Activated naive CD4-positive, alpha-beta T cell treated with anti-CD3 and anti-CD28 coated beads, Interleukin-2, amount 10 ng/mL, durations not matched to agents 7 days and 5 days (primary cell): ENCODE results near the gene ZNF593OS.

Source experiments
- CTCF ChIA-PET: fragments of 350-600 bp; sonication (Branson Sonifier 250); formaldehyde crosslinking; loops from one replicate; lab custom pipeline; 2021; ENCODE audit warnings: antibody characterized with exemption; lab: Charles Lee
- DNase-seq: peaks from one replicate; pipeline ENCODE4 v3.0.0-alpha.2; 2020
- H3K27ac Mint-ChIP-seq: one replicate; pipeline ENCODE4 v1.8.0; 2021; ENCODE audit warnings: mild to moderate bottlenecking, moderate library complexity, mixed read lengths
- H3K27me3 Mint-ChIP-seq: one replicate; pipeline ENCODE4 v1.8.0; 2021; ENCODE audit warnings: mild to moderate bottlenecking, mixed read lengths
- H3K36me3 Mint-ChIP-seq: one replicate; pipeline ENCODE4 v1.8.0; 2021; ENCODE audit warnings: mixed read lengths
- H3K4me1 Mint-ChIP-seq: one replicate; pipeline ENCODE4 v1.8.0; 2021; ENCODE audit warnings: mixed read lengths
- H3K4me3 Mint-ChIP-seq: one replicate; pipeline ENCODE4 v1.8.0; 2021; ENCODE audit warnings: mild to moderate bottlenecking, moderate library complexity, mixed read lengths
- H3K9me3 Mint-ChIP-seq: one replicate; pipeline ENCODE4 v1.8.0; 2021; ENCODE audit warnings: mixed read lengths

Gene ZNF593OS

DNA sequence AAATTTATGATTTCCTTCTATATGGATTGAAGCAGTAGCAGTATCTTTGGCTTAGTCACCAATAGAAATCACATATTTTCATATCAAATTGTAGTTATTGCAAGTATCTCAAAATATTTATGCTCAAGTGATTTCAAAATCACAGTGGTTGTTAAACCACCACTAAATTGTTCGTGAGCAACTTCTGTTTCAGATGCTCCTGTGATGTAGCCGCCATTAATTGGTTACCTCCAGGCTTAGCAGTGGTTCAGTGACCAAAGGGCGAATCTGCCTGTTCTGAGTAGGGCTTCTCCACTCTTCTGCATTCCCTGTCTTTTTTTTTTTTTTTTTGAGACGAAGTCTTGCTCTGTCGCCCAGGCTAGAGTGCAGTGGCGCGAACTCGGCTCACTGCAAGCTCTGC, 3.7 kb upstream of the ZNF593OS start:
- no peaks in the 10 kb centered on the region for H3K9me3 Mint-ChIP-seq
- H3K27me3 Mint-ChIP-seq, result peaks cover 1% of the 10 kb centered on the region
- DNase-seq, result no peak
- CTCF ChIA-PET, result interaction anchor here (1.0 kb wide), 1 partner anchor 39 kb away, joined by 3 read pairs; no protein-coding TSS in a partner anchor
- H3K4me3 Mint-ChIP-seq, result no peak overlapping the region
- peaks cover 13% of the 10 kb centered on the region for H3K4me1 Mint-ChIP-seq
- H3K36me3 Mint-ChIP-seq, result no peaks in the 10 kb centered on the region
- no peak overlapping the region for H3K27ac Mint-ChIP-seq

DNA sequence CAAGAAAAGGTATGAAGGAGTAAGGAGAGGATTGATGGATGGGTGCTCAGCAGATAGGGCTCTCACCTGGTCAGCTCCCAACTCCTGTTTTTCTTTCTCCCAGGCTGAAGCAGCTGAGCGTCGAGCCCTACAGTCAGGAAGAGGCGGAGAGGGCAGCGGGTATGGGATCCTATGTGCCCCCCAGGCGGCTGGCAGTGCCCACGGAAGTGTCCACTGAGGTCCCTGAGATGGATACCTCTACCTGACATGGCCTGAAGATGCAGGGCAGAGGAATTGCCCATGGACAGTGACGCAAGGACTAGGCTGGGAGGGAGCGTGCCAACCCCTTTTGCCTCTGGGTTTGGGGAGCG, 1.2 kb downstream of the ZNF593OS start:
- Mint-ChIP-seq H3K4me3 (peak overlapping the region; percentile 85), H3K27ac (peak overlapping the region; percentile 84), H3K27me3 (peaks cover 30% of the 10 kb centered on the region), H3K9me3 (no peaks in the 10 kb centered on the region), H3K36me3 (no peaks in the 10 kb centered on the region), H3K4me1 (peaks cover 33% of the 10 kb centered on the region)
- CTCF ChIA-PET, result interaction anchor here (0.7 to 3.8 kb wide), 18 partner anchors 8 to 247 kb away, joined by 3 to 36 read pairs (median 4); partner anchors contain the start of gene CEP85
- no peak for DNase-seq

DNA sequence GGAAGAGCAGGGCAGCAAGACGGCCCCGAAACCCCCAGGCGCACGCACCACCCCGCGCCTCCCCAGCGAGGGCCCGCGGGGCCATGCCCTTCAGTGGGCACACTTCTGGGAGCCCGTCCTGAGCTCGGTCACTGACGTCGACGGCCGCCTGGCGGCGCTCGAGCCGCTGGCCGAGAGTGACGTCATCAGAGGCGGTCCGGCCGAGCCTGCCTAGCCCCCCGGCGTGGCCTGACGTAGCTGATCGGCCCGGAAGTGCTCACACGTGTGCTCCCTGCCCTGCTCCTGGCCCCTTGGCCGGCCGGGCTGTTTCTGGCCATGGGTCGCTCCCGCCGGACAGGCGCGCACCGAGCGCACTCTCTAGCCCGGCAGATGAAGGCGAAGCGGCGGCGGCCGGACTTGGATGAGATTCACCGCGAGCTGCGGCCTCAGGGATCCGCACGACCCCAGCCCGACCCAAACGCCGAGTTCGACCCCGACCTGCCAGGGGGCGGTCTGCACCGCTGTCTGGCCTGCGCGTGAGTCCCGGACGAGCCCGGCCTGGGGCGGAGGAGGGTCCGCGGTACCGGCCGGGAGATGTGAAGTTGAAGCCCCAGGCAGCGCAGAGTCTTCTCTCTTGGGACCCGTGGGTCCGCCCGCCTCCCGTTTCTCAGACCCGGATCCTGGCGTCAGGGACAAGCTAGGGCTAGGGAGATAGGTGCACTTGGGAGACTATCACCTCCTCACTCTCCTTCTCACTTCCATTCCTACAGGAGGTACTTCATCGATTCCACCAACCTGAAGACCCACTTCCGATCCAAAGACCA, 1.8 kb downstream of the ZNF593OS start, which contains the start of gene ZNF593:
Gene ZNF593 (plus strand): TSS at position 240 of the 803 bp plus-strand sequence. CDS start 76 bp downstream, at position 316.
- H3K27ac Mint-ChIP-seq, result peak within 1 kb of the TSS; percentile 84
- H3K4me1 Mint-ChIP-seq, result peaks cover 39% of the 10 kb centered on the region
- CTCF ChIA-PET, result interaction anchor here (0.6 to 3.8 kb wide), 30 partner anchors 9 to 320 kb away, joined by 3 to 36 read pairs (median 4); partner anchors contain the start of genes CD52 and CEP85
- DNase-seq, result peak; percentile 89
- no peaks in the 10 kb centered on the region for H3K36me3 Mint-ChIP-seq
- H3K9me3 Mint-ChIP-seq, result no peaks in the 10 kb centered on the region
- H3K4me3 Mint-ChIP-seq, result peak within 1 kb of the TSS; percentile 85
- H3K27me3 Mint-ChIP-seq, result peaks cover 35% of the 10 kb centered on the region

DNA sequence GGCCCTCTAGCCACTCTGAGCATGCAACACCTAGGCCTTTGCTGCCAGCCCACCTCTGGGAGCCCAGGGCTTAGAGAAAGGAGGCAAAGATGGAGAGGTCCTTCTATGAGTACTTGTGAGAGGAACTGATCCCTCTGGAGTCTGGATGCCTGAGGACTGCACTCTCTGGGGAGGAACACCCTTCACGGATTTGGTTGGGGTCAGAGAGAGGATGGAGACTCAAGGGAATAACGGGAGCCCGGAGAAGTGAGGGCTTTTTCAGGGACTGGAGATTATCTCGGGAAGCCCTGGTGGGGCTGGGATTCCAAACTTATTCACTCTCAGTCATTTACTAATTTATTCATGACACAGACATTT, 2.5 kb downstream of the ZNF593OS start:
- H3K4me1 Mint-ChIP-seq, result peaks cover 44% of the 10 kb centered on the region
- peak overlapping the region; percentile 85 for H3K4me3 Mint-ChIP-seq
- H3K27me3 Mint-ChIP-seq, result peaks cover 41% of the 10 kb centered on the region
- CTCF ChIA-PET, result interaction anchor here (0.6 to 3.8 kb wide), 23 partner anchors 10 to 319 kb away, joined by 3 to 36 read pairs (median 4); partner anchors contain the start of gene CEP85
- no peaks in the 10 kb centered on the region for H3K36me3 Mint-ChIP-seq
- H3K9me3 Mint-ChIP-seq, result no peaks in the 10 kb centered on the region
- H3K27ac Mint-ChIP-seq, result no peak overlapping the region
- no peak for DNase-seq

DNA sequence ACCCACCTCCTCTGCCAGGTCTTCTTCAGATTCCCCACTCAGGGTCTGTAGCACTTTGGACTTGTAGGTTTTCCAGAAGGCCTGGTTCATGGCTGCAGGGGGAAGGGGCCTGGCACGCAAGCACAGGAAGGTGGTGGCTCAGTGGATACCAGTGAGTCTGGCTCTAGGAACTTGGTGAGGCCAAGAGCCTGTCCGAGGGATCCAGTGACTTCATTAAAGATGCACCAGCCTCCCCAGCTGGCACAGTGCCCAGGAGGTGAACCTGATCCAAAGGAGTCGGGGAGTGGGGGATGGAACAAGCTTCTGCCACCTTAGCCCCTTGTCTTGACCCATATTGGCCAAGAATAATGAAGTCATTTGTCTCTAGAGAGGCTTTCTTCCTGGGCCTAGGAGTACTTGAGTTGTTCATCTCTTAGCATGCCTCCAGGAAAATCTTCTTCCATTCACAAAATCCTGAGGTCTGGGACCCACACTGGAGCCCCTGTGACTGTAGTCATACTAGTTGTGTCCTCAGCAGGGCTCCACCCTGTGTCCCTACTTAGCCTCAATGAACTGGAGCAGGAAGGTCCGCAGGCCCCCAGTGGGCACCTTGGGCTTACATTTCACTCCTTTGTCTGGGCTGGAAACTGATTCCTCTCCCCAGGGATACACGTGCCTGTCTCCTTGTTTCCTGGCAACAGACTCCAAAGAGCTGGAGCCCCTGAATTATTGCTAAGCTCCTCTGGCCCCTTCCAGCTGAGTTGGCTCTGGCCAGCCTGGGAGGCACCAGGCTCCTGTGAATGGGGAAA, 3.0 kb downstream of the ZNF593OS start, which contains the start of gene C1orf232:
Gene C1orf232 (minus strand): TSS at position 554 of the 788 bp plus-strand sequence. CDS start 464 bp downstream, at position 90.
- peak within 1 kb of the TSS; percentile 84 for H3K27ac Mint-ChIP-seq
- no peak for DNase-seq
- peaks cover 47% of the 10 kb centered on the region for H3K27me3 Mint-ChIP-seq
- H3K36me3 Mint-ChIP-seq, result no peaks in the 10 kb centered on the region
- CTCF ChIA-PET, result interaction anchor here (1.3 to 3.8 kb wide), 7 partner anchors 19 to 249 kb away, joined by 4 to 36 read pairs (median 7); partner anchors contain the start of gene CEP85
- H3K9me3 Mint-ChIP-seq, result no peaks in the 10 kb centered on the region
- H3K4me1 Mint-ChIP-seq, result peaks cover 48% of the 10 kb centered on the region
- H3K4me3 Mint-ChIP-seq, result peak within 1 kb of the TSS; percentile 85

DNA sequence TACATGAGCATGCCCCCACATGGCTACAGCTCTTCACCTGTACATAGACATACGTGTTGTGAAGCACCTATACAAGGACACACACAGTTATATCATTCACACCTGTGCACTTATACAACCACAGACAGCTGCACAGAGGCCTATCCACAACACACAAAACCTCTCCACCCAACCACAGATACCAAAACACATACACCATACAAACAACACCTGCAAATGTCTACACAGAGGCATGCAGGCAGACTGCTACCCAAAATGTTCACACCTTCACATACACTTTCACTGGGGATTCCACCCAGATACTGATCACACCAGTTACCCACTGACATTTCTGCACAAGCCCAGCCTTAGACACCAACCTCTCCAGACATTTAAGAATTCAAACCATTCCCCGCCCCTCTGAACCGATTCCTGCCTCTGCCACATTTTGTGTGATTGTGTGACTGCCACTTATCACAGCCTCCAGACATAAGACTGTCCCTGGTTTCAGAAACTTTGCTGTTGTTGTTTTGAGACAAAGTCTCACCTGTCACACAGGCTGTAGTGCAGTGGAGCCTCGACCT, 4.8 kb downstream of the ZNF593OS start:
- no peak overlapping the region for H3K27ac Mint-ChIP-seq
- peaks cover 64% of the 10 kb centered on the region for H3K27me3 Mint-ChIP-seq
- no peaks in the 10 kb centered on the region for H3K36me3 Mint-ChIP-seq
- DNase-seq, result no peak
- no peaks in the 10 kb centered on the region for H3K9me3 Mint-ChIP-seq
- peaks cover 54% of the 10 kb centered on the region for H3K4me1 Mint-ChIP-seq
- H3K4me3 Mint-ChIP-seq, result no peak overlapping the region
- CTCF ChIA-PET, result interaction anchor here (2.6 to 3.8 kb wide), 2 partner anchors 65 to 67 kb away, joined by 7 to 36 read pairs; partner anchors contain the start of gene CEP85

DNA sequence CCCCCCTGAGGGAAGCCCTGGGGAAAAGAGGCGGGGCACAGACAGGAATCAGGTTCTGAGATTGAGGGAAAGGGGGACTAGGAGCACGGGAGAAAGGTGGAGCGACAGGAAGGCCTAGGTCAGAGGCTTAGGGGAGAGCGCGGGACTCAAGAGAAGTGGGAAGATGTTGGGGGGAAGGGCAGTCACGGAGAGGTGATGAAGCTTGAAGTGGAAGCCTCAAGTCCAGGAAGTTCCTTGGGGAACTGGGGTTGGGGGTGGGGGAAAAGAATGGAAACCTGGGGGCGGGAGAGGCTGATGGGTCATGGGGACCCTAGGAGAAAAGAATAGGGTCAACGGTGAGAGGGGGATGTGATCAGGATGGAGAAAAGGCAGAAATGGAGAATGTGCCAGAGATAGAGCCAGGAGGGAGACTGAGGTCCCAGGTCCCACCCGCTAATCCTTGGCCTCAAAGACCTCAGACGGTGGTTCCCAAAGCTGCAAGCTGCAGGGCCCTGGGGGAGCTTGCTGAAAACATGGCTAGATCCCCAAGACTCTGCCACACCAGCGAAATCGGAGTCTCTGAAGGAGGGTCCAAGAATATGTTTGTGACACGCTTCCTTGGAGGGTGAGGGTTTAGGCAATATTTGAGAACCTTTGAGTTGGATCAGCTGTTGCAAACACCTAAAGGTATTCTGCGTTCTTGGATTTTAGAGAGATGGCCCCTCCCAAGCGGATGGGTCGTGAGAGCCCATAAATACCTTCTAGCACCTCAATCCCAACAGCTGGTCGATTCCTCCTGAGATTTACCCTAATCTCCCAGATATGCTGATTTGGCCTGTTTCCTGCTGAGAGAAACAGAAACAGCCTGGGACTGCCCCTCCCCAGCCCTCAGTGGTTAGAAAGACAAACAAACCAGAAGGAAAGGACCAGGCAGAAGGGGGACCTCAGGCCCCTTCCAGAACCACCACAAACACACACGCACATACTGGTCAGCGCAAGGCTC, 6.5 kb downstream of the ZNF593OS start:
- Mint-ChIP-seq H3K27ac (no peak overlapping the region), H3K9me3 (no peaks in the 10 kb centered on the region), H3K27me3 (peaks cover 80% of the 10 kb centered on the region), H3K4me3 (peak overlapping the region; percentile 60), H3K4me1 (peaks cover 41% of the 10 kb centered on the region), H3K36me3 (no peaks in the 10 kb centered on the region)
- no peak for DNase-seq
- CTCF ChIA-PET, result interaction anchor here (0.9 to 2.6 kb wide), 6 partner anchors 9 to 129 kb away, joined by 3 to 7 read pairs (median 6); partner anchors contain the start of gene CEP85

DNA sequence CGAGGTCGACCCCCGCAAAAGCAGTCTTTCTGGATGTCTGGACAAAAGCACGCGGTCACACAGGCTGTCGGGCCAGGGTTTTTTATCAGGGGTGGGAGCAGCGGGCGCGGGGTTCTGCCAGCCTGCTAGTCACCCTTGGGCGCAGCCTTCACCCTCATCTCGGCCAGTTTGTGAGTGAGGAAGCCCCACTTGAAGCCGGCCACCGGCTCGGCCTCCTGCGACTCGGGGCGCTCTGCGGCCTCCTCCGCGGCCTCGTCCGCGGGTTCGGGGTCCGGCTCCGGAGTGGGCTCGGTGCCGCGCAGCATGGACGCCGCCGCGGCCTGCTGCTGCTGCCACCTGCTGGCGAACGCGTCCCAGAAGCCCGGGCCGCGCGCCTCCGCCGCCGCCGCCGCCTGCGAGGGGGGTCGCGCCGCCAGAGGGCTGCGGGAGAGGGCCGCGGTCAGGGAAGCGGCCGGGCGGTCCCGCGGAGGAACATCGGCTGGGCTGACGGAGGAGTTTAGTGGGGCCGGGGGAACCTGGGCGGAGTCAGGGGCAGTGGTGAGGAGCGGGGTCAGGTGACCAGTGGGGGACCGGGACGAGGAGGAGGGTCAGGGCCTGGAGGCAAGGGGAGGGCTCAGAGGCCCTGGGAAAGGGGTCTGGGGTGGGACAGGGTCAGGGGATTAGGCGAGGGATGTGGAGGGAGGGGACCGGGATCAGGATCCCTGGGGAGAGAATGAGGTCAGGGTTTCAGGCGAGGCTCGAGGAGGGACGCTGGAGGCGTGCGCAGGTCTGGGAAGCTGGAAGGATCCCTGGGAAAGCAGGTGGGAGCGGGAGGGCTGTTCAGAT, 7.4 kb downstream of the ZNF593OS start:
- H3K27ac Mint-ChIP-seq, result peak overlapping the region; percentile 55

DNA sequence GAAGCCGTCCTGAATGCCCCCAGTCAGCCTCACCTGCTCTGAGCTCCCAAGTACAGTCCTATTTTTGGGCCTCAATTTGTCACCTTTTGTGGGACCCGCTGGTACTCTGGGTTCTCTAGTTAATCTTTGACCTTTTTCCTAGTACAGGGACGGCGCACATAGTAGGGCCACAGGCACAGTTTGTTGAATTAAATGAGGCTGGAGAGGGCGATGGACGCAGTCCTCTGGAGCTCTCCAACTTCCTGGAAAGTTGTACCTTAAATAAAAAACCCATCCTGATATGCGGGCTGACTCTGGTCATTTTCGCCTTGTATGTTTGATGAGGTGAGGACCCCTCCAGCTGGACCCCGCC, 8.0 kb downstream of the ZNF593OS start:
- no peak for DNase-seq
- H3K36me3 Mint-ChIP-seq, result no peaks in the 10 kb centered on the region
- H3K4me3 Mint-ChIP-seq, result peak overlapping the region; percentile 36
- no peaks in the 10 kb centered on the region for H3K9me3 Mint-ChIP-seq
- peaks cover 35% of the 10 kb centered on the region for H3K4me1 Mint-ChIP-seq
- peaks cover 89% of the 10 kb centered on the region for H3K27me3 Mint-ChIP-seq
- CTCF ChIA-PET, result interaction anchor here (0.8 to 2.6 kb wide), 4 partner anchors 12 to 127 kb away, joined by 3 to 10 read pairs (median 4); no protein-coding TSS in a partner anchor
- no peak overlapping the region for H3K27ac Mint-ChIP-seq

More for the DNA sequence above, 7.4 kb downstream of the ZNF593OS start:
- CTCF ChIA-PET, result interaction anchor here (0.8 to 2.6 kb wide), 7 partner anchors 8 to 128 kb away, joined by 3 to 10 read pairs (median 5); partner anchors contain the start of gene CEP85
- peak overlapping the region; percentile 60 for H3K4me3 Mint-ChIP-seq
- no peaks in the 10 kb centered on the region for H3K36me3 Mint-ChIP-seq
- H3K4me1 Mint-ChIP-seq, result peaks cover 37% of the 10 kb centered on the region
- DNase-seq, result peak; percentile 59
- peaks cover 89% of the 10 kb centered on the region for H3K27me3 Mint-ChIP-seq
- H3K9me3 Mint-ChIP-seq, result no peaks in the 10 kb centered on the region

DNA sequence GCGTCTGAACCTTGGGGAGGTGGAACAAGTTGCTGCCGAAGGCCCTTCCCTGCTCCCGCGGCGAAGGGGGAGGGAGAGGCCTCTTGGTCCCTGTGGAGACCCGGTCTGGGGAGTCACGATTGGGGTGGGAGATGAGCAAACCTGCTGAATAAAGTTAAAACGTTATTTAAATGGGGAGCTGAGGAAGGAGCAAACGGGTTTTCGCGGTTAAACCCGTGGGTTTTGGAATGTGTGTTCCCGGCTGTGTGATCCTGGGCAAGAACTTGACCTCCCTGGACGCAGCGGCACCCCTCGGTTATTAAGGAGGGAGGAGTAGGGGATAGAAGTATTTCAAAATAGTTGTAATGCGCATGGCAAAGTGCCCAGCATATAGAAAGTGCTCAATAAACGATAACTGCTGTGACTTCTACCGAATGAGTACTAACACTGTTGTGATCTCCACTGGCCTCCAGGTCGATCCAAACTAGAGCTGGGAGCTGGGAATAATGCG, 9.4 kb downstream of the ZNF593OS start:
- H3K4me3 Mint-ChIP-seq, result peak overlapping the region; percentile 52
- no peak for DNase-seq
- H3K27me3 Mint-ChIP-seq, result peaks cover 86% of the 10 kb centered on the region
- H3K36me3 Mint-ChIP-seq, result no peaks in the 10 kb centered on the region
- CTCF ChIA-PET, result interaction anchor here (0.9 to 2.6 kb wide), 3 partner anchors 10 to 126 kb away, joined by 3 to 10 read pairs (median 6); no protein-coding TSS in a partner anchor
- H3K27ac Mint-ChIP-seq, result no peak overlapping the region
- H3K9me3 Mint-ChIP-seq, result no peaks in the 10 kb centered on the region
- peaks cover 35% of the 10 kb centered on the region for H3K4me1 Mint-ChIP-seq

DNA sequence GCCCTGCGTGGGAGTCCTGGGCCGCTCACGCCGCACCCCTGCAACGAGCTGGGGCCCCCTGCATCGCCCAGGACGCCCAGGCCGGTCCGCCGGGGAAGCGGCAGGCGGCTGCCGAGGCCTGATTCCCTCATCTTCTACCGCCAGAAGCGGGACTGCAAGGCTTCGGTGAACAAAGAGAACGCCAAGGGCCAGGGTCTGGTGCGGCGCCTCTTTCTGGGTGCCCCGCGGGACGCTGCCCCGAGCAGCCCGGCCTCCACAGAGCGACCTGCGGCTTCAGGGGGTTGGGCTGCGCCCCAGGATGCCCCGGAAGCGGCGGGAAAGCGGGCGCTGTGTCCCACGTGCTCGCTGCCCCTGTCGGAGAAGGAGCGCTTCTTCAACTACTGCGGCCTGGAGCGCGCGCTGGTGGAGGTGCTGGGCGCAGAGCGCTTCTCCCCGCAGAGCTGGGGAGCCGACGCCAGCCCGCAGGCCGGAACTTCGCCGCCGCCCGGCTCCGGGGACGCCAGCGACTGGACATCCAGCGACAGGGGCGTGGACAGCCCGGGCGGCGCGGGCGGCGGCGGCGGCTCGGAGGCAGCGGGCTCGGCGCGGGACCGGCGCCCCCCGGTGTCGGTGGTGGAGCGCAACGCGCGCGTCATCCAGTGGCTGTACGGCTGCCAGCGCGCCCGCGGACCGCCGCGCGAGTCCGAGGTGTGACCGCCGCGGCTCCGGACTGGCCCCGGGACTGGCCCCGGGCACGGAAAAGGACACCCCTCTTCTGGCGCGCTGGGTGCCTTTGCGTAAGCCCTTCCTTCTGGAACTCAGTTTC, 10.0 kb downstream of the ZNF593OS start:
- H3K4me3 Mint-ChIP-seq, result peak overlapping the region; percentile 52
- CTCF ChIA-PET, result interaction anchor here (0.9 to 2.6 kb wide), 4 partner anchors 11 to 125 kb away, joined by 3 to 10 read pairs (median 4); no protein-coding TSS in a partner anchor
- DNase-seq, result peak; percentile 69
- H3K36me3 Mint-ChIP-seq, result no peaks in the 10 kb centered on the region
- H3K9me3 Mint-ChIP-seq, result no peaks in the 10 kb centered on the region
- peaks cover 32% of the 10 kb centered on the region for H3K4me1 Mint-ChIP-seq
- H3K27me3 Mint-ChIP-seq, result peaks cover 92% of the 10 kb centered on the region
- H3K27ac Mint-ChIP-seq, result no peak overlapping the region
